ENCODE data around the gene ZNF226.
"Not testable (repeated sequence)": the region's sequence is repeated elsewhere in the genome, so short reads cannot be mapped to it uniquely, and the experiment has no call there.

Gene ZNF226

DNA sequence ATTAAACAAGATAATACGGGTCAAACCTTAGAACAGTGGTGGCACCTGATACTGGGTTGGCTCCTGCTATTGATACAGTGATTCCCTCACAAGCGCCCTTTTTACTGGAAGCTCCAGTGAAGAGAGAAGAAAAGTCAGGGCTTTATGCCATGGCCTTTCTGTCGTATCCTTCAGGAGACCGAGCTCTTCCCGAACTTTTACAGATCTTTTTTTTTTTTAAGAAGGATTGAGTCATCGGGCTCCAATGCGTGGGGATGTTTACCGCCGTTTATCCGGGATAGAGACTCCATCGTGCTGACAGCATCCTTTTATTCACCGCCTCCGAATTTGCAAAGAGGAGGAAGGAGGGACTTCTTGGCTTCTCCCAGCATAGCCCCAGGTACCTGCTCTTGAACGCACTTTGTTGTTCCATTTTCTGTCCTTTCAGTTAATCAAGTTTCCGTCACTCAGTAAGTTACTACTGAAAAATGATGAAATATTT is 48.0 kb downstream of the ZNF226 start:
- no peak for DNase-seq

DNA sequence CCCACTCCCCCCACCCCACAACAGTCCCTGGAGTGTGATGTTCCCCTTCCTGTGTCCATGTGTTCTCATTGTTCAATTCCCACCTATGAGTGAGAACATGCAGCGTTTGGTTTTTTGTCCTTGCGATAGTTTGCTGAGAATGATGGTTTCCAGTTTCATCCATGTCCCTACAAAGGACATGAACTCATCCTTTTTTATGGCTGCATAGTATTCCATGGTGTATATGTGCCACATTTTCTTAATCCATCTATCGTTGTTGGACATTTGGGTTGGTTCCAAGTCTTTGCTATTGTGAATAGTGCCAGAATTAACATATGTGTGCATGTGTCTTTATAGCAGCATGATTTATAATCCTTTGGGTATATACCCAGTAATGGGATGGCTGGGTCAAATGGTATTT is 55.0 kb downstream of the ZNF226 start:
- not testable (repeated sequence) for DNase-seq

DNA sequence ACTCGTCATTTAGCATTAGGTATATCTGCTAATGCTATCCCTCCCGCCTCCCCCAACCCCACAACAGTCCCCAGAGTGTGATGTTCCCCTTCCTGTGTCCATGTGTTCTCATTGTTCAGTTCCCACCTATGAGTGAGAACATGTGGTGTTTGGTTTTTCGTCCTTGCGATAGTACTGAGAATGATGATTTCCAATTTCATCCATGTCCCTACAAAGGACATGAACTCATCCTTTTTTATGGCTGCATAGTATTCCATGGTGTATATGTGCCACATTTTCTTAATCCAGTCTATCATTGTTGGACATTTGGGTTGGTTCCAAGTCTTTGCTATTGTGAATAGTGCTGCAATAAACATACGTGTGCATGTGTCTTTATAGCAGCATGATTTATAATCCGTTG is 55.9 kb downstream of the ZNF226 start:
- not testable (repeated sequence) for DNase-seq

DNA sequence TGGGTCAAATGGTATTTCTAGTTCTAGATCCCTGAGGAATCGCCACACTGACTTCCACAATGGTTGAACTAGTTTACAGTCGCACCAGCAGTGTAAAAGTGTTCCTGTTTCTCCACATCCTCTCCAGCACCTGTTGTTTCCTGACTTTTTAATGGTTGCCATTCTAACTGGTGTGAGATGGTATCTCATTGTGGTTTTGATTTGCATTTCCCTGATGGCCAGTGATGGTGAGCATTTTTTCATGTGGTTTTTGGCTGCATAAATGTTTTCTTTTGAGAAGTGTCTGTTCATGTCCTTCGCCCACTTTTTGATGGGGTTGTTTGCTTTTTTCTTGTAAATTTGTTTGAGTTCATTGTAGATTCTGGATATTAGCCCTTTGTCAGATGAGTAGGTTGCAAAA is 56.4 kb downstream of the ZNF226 start:
- DNase-seq: not testable (repeated sequence)
